Parathyroid adenoma (tissue), 2 donors: ENCODE data around the gene PCSK9.

Experiments
- H2AFZ ChIP-seq: fragments of 300-600 bp; sonication (generic); one replicate; pipeline ENCODE4 v1.7.0; 2017; ENCODE audit warnings: antibody characterized with exemption, mild to moderate bottlenecking
- H3K27ac ChIP-seq: fragments of 300-600 bp; sonication (generic); one replicate; pipeline ENCODE4 v1.7.0; 2017
- H3K27me3 ChIP-seq: fragments of 300-600 bp; sonication (generic); one replicate; pipeline ENCODE4 v1.7.0; 2017; ENCODE audit warnings: low read length; ENCODE audit not compliant: control insufficient read depth, insufficient read depth
- H3K36me3 ChIP-seq: fragments of 300-600 bp; sonication (generic); one replicate; pipeline ENCODE4 v1.7.0; 2017; ENCODE audit warnings: low read length; ENCODE audit not compliant: control insufficient read depth, insufficient read depth
- H3K4me1 ChIP-seq: fragments of 300-600 bp; sonication (generic); one replicate; pipeline ENCODE4 v1.7.0; 2017; ENCODE audit warnings: control low read depth
- H3K4me2 ChIP-seq: fragments of 300-600 bp; sonication (generic); one replicate; pipeline ENCODE4 v1.7.0; 2017; ENCODE audit warnings: low read length
- H3K4me3 ChIP-seq: fragments of 300-600 bp; sonication (generic); one replicate; pipeline ENCODE4 v1.7.0; 2017; ENCODE audit warnings: low read depth, low read length
- H3K79me2 ChIP-seq: fragments of 300-600 bp; sonication (generic); one replicate; pipeline ENCODE4 v1.7.0; 2017; ENCODE audit warnings: control low read depth
- H3K9ac ChIP-seq: fragments of 300-600 bp; sonication (generic); one replicate; pipeline ENCODE4 v1.7.0; 2017; ENCODE audit warnings: mild to moderate bottlenecking
- H3K9me3 ChIP-seq: fragments of 300-600 bp; sonication (generic); one replicate; pipeline ENCODE4 v1.7.0; 2017; ENCODE audit warnings: low read length; ENCODE audit not compliant: control insufficient read depth
- CTCF ChIP-seq: fragments of 300-600 bp; sonication (generic); IDR thresholded peaks from one replicate; pipeline ENCODE4 v1.7.0; 2017; ENCODE audit warnings: antibody characterized with exemption, mild to moderate bottlenecking
- donor health status: primary hyperparathyroidism.

The PCSK9 gene

GRCh38 chr1:55038974-55039341 lies 390 bp upstream of the PCSK9 start:
- Histone ChIP-seq H3K9me3 (no peaks in the 10 kb centered on the region), H3K36me3 (no peaks in the 10 kb centered on the region), H3K79me2 (no peaks in the 10 kb centered on the region), H3K4me1 (no peaks in the 10 kb centered on the region), H3K4me2 (no peak overlapping the region), H2AFZ (no peak overlapping the region), H3K27me3 (no peaks in the 10 kb centered on the region), H3K27ac (no peak overlapping the region), H3K9ac (no peak overlapping the region), H3K4me3 (no peak overlapping the region)
- no peak for TF ChIP-seq CTCF

GRCh38 chr1:55040083-55040932 lies 960 bp downstream of the PCSK9 start:
- H3K27me3 ChIP-seq = no peaks in the 10 kb centered on the region
- no peak overlapping the region for H3K4me3 ChIP-seq
- no peak overlapping the region for H3K27ac ChIP-seq
- H3K9ac ChIP-seq = no peak overlapping the region
- no peak for TF ChIP-seq CTCF
- H3K79me2 ChIP-seq = no peaks in the 10 kb centered on the region
- no peaks in the 10 kb centered on the region for H3K9me3 ChIP-seq
- no peaks in the 10 kb centered on the region for H3K4me1 ChIP-seq
- peak overlapping the region; percentile 27 for H3K4me2 ChIP-seq
- H2AFZ ChIP-seq = no peak overlapping the region
- H3K36me3 ChIP-seq = no peaks in the 10 kb centered on the region

- H3K9ac ChIP-seq = no peak overlapping the region
- H3K9me3 ChIP-seq = no peaks in the 10 kb centered on the region
- H3K4me2 ChIP-seq = no peak overlapping the region
- no peaks in the 10 kb centered on the region for H3K79me2 ChIP-seq
- H3K27me3 ChIP-seq = no peaks in the 10 kb centered on the region
- no peaks in the 10 kb centered on the region for H3K36me3 ChIP-seq
- no peaks in the 10 kb centered on the region for H3K4me1 ChIP-seq
- H2AFZ ChIP-seq = no peak overlapping the region
- TF ChIP-seq CTCF = no peak
- no peak overlapping the region for H3K27ac ChIP-seq
- H3K4me3 ChIP-seq = no peak overlapping the region
Observed at GRCh38 chr1:55040933-55041494, 1.7 kb downstream of the PCSK9 start.

GRCh38 chr1:55041613-55042012 lies 2.3 kb downstream of the PCSK9 start:
- H2AFZ ChIP-seq = no peak overlapping the region
- H3K36me3 ChIP-seq = no peaks in the 10 kb centered on the region
- H3K4me2 ChIP-seq = no peak overlapping the region
- H3K79me2 ChIP-seq = no peaks in the 10 kb centered on the region
- H3K27me3 ChIP-seq = no peaks in the 10 kb centered on the region
- H3K9ac ChIP-seq = no peak overlapping the region
- H3K4me1 ChIP-seq = no peaks in the 10 kb centered on the region
- TF ChIP-seq CTCF = no peak
- H3K27ac ChIP-seq = no peak overlapping the region
- no peak overlapping the region for H3K4me3 ChIP-seq
- H3K9me3 ChIP-seq = no peaks in the 10 kb centered on the region

- no peak for TF ChIP-seq CTCF
- no peaks in the 10 kb centered on the region for H3K27me3 ChIP-seq
- H3K36me3 ChIP-seq = no peaks in the 10 kb centered on the region
- H3K9me3 ChIP-seq = no peaks in the 10 kb centered on the region
- no peaks in the 10 kb centered on the region for H3K4me1 ChIP-seq
- H3K79me2 ChIP-seq = no peaks in the 10 kb centered on the region
- H3K27ac ChIP-seq = no peak overlapping the region
- no peak overlapping the region for H2AFZ ChIP-seq
- H3K4me2 ChIP-seq = no peak overlapping the region
- no peak overlapping the region for H3K9ac ChIP-seq
- no peak overlapping the region for H3K4me3 ChIP-seq
Observed at GRCh38 chr1:55043011-55043410, 3.7 kb downstream of the PCSK9 start.
